PC-9 (cell line): Measurements from ENCODE around the gene CTSE. TPM values are rescaled to one million over a fixed set of nuclear protein-coding genes. Genes with fewer than 3 reads are reported as not detected.

Source experiments
- BruUV-seq: library from RNA; stranded (reverse); fragments of 400-500 nt; replicated peaks from 2 replicates; lab custom pipeline; 2021; lab: Mats Ljungman, UMichigan
- CTCF ChIA-PET: fragments of 300-600 bp; sonication (Branson Sonifier 250); formaldehyde crosslinking; loops from one replicate; lab custom pipeline; 2022; ENCODE audit warnings: antibody characterized with exemption; lab: Charles Lee
- POLR2A ChIA-PET: fragments of 300-600 bp; sonication (Branson Sonifier 250); formaldehyde crosslinking; loops from one replicate; lab custom pipeline; 2022; ENCODE audit warnings: antibody characterized with exemption; ENCODE audit not compliant: unreplicated experiment; lab: Charles Lee
- DNase-seq, 2 experiments: peaks; one replicate each; pipeline versions ENCODE4 v3.0.0 to v3.0.0-alpha.2; 2015 to 2022; ENCODE audit warnings: mixed read lengths in 1 of 2
- H2AFZ ChIP-seq: fragments of 200-600 bp; sonication (generic); 2 replicates; pipeline ENCODE4 v1.8.1; 2017; ENCODE audit warnings: antibody characterized with exemption
- H3F3A ChIP-seq: fragments of 200-600 bp; sonication (generic); 2 replicates; pipeline ENCODE4 v1.8.1; 2017; ENCODE audit warnings: antibody characterized with exemption, mild to moderate bottlenecking, low read depth; ENCODE audit not compliant: insufficient read depth
- H3K27ac ChIP-seq: fragments of 200-600 bp; sonication (generic); 2 replicates; pipeline ENCODE4 v1.6.1; 2016; ENCODE audit warnings: mixed run types
- H3K27me3 ChIP-seq: fragments of 200-600 bp; sonication (generic); 2 replicates; pipeline ENCODE4 v1.6.1; 2016; ENCODE audit warnings: low read depth, mixed run types; ENCODE audit not compliant: insufficient read depth
- H3K36me3 ChIP-seq: fragments of 200-600 bp; sonication (generic); 2 replicates; pipeline ENCODE4 v1.6.1; 2016; ENCODE audit warnings: low read depth, mixed run types
- H3K4me1 ChIP-seq: fragments of 200-600 bp; sonication (generic); replicated peaks from 2 replicates; pipeline ENCODE4 v1.6.1; 2016; ENCODE audit warnings: mixed run types; ENCODE audit not compliant: insufficient read depth
- H3K4me2 ChIP-seq: fragments of 200-600 bp; sonication (generic); 2 replicates; pipeline ENCODE4 v1.6.1; 2017; ENCODE audit warnings: mixed run types
- H3K4me3 ChIP-seq: fragments of 200-600 bp; sonication (generic); 2 replicates; pipeline ENCODE4 v1.6.1; 2016; ENCODE audit warnings: mixed run types
- H3K79me2 ChIP-seq: fragments of 200-600 bp; sonication (generic); 2 replicates; pipeline ENCODE4 v1.6.1; 2017; ENCODE audit warnings: low read depth, mixed run types
- H3K9me2 ChIP-seq: fragments of 200-600 bp; sonication (generic); 2 replicates; pipeline ENCODE4 v1.8.1; 2017; ENCODE audit warnings: mild to moderate bottlenecking; ENCODE audit not compliant: insufficient read depth
- H3K9me3 ChIP-seq: fragments of 200-600 bp; sonication (generic); 2 replicates; pipeline ENCODE4 v1.8.1; 2016; ENCODE audit warnings: low read depth; ENCODE audit not compliant: insufficient read depth
- H4K20me1 ChIP-seq: fragments of 200-600 bp; sonication (generic); 2 replicates; pipeline ENCODE4 v1.8.1; 2017; ENCODE audit not compliant: insufficient read depth
- EZH2 ChIP-seq: fragments of 200-600 bp; sonication (generic); IDR thresholded peaks from 2 replicates; pipeline ENCODE4 v1.8.0; 2017; ENCODE audit warnings: antibody characterized with exemption, low read depth
- intact Hi-C: fragments of 100-400 bp; cut with micrococcal nuclease; formaldehyde crosslinking; loops from one replicate; pipeline ENCODE4 v1.10.0; 2022; ENCODE audit not compliant: unreplicated experiment
- total RNA-seq: library from RNA; stranded (reverse); gene quantifications from 2 replicates; pipeline ENCODE4 v1.2.3, GENCODE V29; 2021
- TF ChIP-seq, protein P1 (sequence below): fragments of 200-600 bp; sonication (generic); conservative IDR thresholded peaks from 2 replicates; pipeline ENCODE4 v1.6.1; 2017; ENCODE audit warnings: mixed run types, antibody characterized with exemption, mild to moderate bottlenecking, moderate library complexity

Gene CTSE
- total RNA-seq, 1 experiment from 2014 or later: 1.2 TPM

- no peak overlapping the region for H2AFZ ChIP-seq
- H3K79me2 ChIP-seq: no peaks in the 10 kb centered on the region
- CTCF ChIA-PET: no interaction called here
- TF ChIP-seq, protein P1, sequence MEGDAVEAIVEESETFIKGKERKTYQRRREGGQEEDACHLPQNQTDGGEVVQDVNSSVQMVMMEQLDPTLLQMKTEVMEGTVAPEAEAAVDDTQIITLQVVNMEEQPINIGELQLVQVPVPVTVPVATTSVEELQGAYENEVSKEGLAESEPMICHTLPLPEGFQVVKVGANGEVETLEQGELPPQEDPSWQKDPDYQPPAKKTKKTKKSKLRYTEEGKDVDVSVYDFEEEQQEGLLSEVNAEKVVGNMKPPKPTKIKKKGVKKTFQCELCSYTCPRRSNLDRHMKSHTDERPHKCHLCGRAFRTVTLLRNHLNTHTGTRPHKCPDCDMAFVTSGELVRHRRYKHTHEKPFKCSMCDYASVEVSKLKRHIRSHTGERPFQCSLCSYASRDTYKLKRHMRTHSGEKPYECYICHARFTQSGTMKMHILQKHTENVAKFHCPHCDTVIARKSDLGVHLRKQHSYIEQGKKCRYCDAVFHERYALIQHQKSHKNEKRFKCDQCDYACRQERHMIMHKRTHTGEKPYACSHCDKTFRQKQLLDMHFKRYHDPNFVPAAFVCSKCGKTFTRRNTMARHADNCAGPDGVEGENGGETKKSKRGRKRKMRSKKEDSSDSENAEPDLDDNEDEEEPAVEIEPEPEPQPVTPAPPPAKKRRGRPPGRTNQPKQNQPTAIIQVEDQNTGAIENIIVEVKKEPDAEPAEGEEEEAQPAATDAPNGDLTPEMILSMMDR: no peak
- TF ChIP-seq EZH2: no peak
- H3K4me1 ChIP-seq: peaks cover 61% of the 10 kb centered on the region
- H4K20me1 ChIP-seq: no peaks in the 10 kb centered on the region
- no peaks in the 10 kb centered on the region; the same call in 1 of the 2 replicates for H3K9me2 ChIP-seq
- BruUV-seq: no TSS peak
- no peak for DNase-seq
- no peak overlapping the region for H3K4me2 ChIP-seq
- no peak overlapping the region for H3K27ac ChIP-seq
- POLR2A ChIA-PET: interaction anchor here (0.5 kb wide), 1 partner anchor 71 kb away, joined by 3 read pairs; no protein-coding TSS in a partner anchor
- H3K27me3 ChIP-seq: no peaks in the 10 kb centered on the region
- intact Hi-C loops: no loop called here
- no peak overlapping the region for H3K4me3 ChIP-seq
- H3K36me3 ChIP-seq: no peaks in the 10 kb centered on the region
- H3F3A ChIP-seq: peaks cover 57% of the 10 kb centered on the region
- H3K9me3 ChIP-seq: no peaks in the 10 kb centered on the region; the same call in 1 of the 2 replicates
Observed at GRCh38 chr1:205969229-205969628, 54.5 kb downstream of the CTSE start.

GRCh38 chr1:205967554-205968335 lies 56.0 kb downstream of the CTSE start:
- DNase-seq: peak in 1 of 2 experiments; percentile 87
- POLR2A ChIA-PET: no interaction called here

More at GRCh38 chr1:205967554-205968335, 56.0 kb downstream of the CTSE start:
- BruUV-seq: no TSS peak
- Histone ChIP-seq H3K9me2 (no peaks in the 10 kb centered on the region; the same call in 1 of the 2 replicates), H3K27me3 (no peaks in the 10 kb centered on the region), H3K4me1 (peaks cover 73% of the 10 kb centered on the region), H2AFZ (no peak overlapping the region), H3K79me2 (no peaks in the 10 kb centered on the region), H4K20me1 (no peaks in the 10 kb centered on the region), H3K9me3 (no peaks in the 10 kb centered on the region; the same call in 1 of the 2 replicates), H3K36me3 (no peaks in the 10 kb centered on the region), H3F3A (peaks cover 57% of the 10 kb centered on the region), H3K4me3 (no peak overlapping the region), H3K27ac (peak overlapping the region; percentile 59), H3K4me2 (peak overlapping the region; percentile 61)
- intact Hi-C loops: loop anchor here (1.0 kb wide), 1 partner anchor 23 kb away; no protein-coding TSS in a partner anchor
- no peak for TF ChIP-seq EZH2
- TF ChIP-seq, protein P1: no peak
- CTCF ChIA-PET: interaction anchor here (0.7 kb wide), 1 partner anchor 35 kb away, joined by 3 read pairs; no protein-coding TSS in a partner anchor
